DMS 273 (cell line): ENCODE results near the gene S1PR4.
"Not testable (repeated sequence)": the region's sequence is repeated elsewhere in the genome, so short reads cannot be mapped to it uniquely, and the experiment has no call there.

ENCODE experiments used
- DNase-seq: peaks from one replicate; lab custom pipeline; 2025; ENCODE audit not compliant: unreplicated experiment; lab: John Stamatoyannopoulos, UW

Gene S1PR4

GRCh38 chr19:3151563-3152418 lies 26.8 kb upstream of the S1PR4 start:
- DNase-seq, result no peak

GRCh38 chr19:3152419-3152780 lies 26.2 kb upstream of the S1PR4 start:
- DNase-seq, result no peak

GRCh38 chr19:3153286-3154230 lies 25.0 kb upstream of the S1PR4 start:
- DNase-seq, result no peak

- not testable (repeated sequence) for DNase-seq
Observed at GRCh38 chr19:3154447-3154846, 24.1 kb upstream of the S1PR4 start.

GRCh38 chr19:3154957-3155736 lies 23.4 kb upstream of the S1PR4 start:
- DNase-seq, result peak; percentile 91

- no peak for DNase-seq
Observed at GRCh38 chr19:3157096-3157845, 21.3 kb upstream of the S1PR4 start.

- no peak for DNase-seq
Observed at GRCh38 chr19:3159565-3159964, 19.0 kb upstream of the S1PR4 start.

- no peak for DNase-seq
Observed at GRCh38 chr19:3160219-3160618, 18.4 kb upstream of the S1PR4 start.

GRCh38 chr19:3161453-3161852 lies 17.1 kb upstream of the S1PR4 start:
- DNase-seq, result no peak

GRCh38 chr19:3162418-3163229 lies 15.9 kb upstream of the S1PR4 start:
- peak; percentile 54 for DNase-seq

- DNase-seq, result peak; percentile 89
Observed at GRCh38 chr19:3163230-3163886, 15.2 kb upstream of the S1PR4 start.

- DNase-seq, result no peak
Observed at GRCh38 chr19:3163943-3164342, 14.6 kb upstream of the S1PR4 start.

GRCh38 chr19:3167533-3168272 lies 10.9 kb upstream of the S1PR4 start:
- no peak for DNase-seq

GRCh38 chr19:3171894-3172672 lies 6.5 kb upstream of the S1PR4 start:
- DNase-seq, result no peak

GRCh38 chr19:3172673-3173000 lies 5.9 kb upstream of the S1PR4 start:
- DNase-seq, result not testable (repeated sequence)

GRCh38 chr19:3175781-3176714 lies 2.5 kb upstream of the S1PR4 start:
- DNase-seq, result peak; percentile 70
